ENCODE results near the gene KMT5B. TPM values are rescaled to one million over a fixed set of nuclear protein-coding genes. Genes with fewer than 3 reads are reported as not detected.

Gene KMT5B
- polyA plus RNA-seq, 1 experiment: 17.2 TPM

DNA sequence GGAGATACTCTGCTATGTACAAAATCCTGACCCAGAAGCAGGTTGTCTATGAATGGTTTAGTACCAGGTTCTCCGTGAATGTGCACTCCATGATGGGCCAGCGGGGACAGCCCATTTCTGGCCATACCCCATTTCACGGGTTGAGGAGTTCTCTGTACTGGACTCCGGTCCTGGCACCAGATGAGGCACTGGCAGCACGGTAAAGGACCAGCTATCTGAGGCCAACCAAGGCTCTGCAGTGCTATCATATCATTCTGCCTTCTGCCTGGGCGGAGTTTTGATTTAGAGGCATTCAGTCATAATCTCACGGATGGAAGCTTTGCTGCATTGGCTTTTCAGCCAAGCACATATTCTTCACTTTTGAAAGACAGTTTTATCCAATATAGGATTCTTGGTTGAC, 18.5 kb upstream of the KMT5B start:
- CTCF ChIA-PET: no interaction called here
- Histone ChIP-seq H3K27me3 (ENCODE audit: control insufficient read depth, insufficient read depth, low read length) (peaks cover 2% of the 10 kb centered on the region), H3K27ac (ENCODE audit: low read depth, low read length) (no peak overlapping the region), H3K9me3 (ENCODE audit: control insufficient read depth, insufficient read depth, low read length) (no peaks in the 10 kb centered on the region), H3K4me3 (ENCODE audit: low read depth, low read length) (no peak overlapping the region)
- POLR2A ChIA-PET: no interaction called here
- DNase-seq (ENCODE audit: low read depth, low spot score): no peak
- TF ChIP-seq, protein P1, sequence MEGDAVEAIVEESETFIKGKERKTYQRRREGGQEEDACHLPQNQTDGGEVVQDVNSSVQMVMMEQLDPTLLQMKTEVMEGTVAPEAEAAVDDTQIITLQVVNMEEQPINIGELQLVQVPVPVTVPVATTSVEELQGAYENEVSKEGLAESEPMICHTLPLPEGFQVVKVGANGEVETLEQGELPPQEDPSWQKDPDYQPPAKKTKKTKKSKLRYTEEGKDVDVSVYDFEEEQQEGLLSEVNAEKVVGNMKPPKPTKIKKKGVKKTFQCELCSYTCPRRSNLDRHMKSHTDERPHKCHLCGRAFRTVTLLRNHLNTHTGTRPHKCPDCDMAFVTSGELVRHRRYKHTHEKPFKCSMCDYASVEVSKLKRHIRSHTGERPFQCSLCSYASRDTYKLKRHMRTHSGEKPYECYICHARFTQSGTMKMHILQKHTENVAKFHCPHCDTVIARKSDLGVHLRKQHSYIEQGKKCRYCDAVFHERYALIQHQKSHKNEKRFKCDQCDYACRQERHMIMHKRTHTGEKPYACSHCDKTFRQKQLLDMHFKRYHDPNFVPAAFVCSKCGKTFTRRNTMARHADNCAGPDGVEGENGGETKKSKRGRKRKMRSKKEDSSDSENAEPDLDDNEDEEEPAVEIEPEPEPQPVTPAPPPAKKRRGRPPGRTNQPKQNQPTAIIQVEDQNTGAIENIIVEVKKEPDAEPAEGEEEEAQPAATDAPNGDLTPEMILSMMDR (IDR thresholded peaks at IDR 0.05; ENCODE audit: low read depth, low read length): no peak

DNA sequence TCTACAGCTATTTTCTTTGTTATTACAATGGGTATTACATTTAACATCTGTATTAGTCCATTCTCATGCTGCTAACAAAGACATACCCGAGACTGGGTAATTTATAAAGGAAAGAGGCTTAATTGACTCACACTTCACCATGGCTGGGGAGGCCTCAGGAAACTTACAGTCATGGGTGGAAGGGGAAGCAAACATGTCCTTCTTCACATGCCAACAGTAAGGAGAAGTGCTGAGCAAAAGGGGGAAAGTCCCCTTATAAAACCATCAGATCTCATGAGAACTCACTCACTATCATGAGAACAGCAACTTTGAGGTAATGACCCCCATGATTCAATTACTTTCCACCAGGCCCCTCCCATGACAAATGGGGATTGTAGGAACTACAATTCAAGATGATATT, 16.5 kb upstream of the KMT5B start:
- TF ChIP-seq, protein P1 (IDR thresholded peaks at IDR 0.05; ENCODE audit: low read depth, low read length): no peak
- Histone ChIP-seq H3K4me3 (ENCODE audit: low read depth, low read length) (no peak overlapping the region), H3K27me3 (ENCODE audit: control insufficient read depth, insufficient read depth, low read length) (peaks cover 10% of the 10 kb centered on the region), H3K27ac (ENCODE audit: low read depth, low read length) (no peak overlapping the region), H3K9me3 (ENCODE audit: control insufficient read depth, insufficient read depth, low read length) (peaks cover 5% of the 10 kb centered on the region; the same call in 1 of the 2 replicates)
- ChIA-PET CTCF (interaction anchor here (1.1 kb wide), 1 partner anchor 28 kb away, joined by 3 read pairs; no protein-coding TSS in a partner anchor), POLR2A (no interaction called here)
- DNase-seq (ENCODE audit: low read depth, low spot score): no peak

DNA sequence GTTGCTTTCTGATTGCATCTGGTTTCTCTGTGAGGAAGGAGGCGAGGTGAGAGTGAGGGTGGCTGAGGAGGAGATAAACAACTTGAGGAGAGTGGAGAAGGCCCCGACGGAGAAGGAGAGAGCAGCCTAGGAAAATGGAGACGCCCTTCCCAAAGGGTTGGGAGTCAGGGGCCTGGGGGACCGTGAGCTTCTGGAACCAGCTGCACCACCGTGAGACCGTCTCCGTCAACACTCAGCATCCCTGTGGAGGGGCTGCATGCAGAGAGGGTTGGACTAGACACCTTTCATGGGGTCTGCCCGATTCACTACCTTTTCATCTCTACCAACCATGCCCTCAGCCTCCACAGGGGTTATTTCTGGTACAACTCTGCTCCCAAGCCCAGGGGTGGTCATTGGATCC, 13.3 kb upstream of the KMT5B start:
- DNase-seq (ENCODE audit: low read depth, low spot score): no peak
- CTCF ChIA-PET: interaction anchor here (1.6 kb wide), 1 partner anchor 31 kb away, joined by 3 read pairs; no protein-coding TSS in a partner anchor
- H3K9me3 ChIP-seq (ENCODE audit: control insufficient read depth, insufficient read depth, low read length): peaks cover 5% of the 10 kb centered on the region; the same call in 1 of the 2 replicates
- H3K4me3 ChIP-seq (ENCODE audit: low read depth, low read length): no peak overlapping the region
- H3K27ac ChIP-seq (ENCODE audit: low read depth, low read length): no peak overlapping the region
- POLR2A ChIA-PET: no interaction called here
- TF ChIP-seq, protein P1 (IDR thresholded peaks at IDR 0.05; ENCODE audit: low read depth, low read length): no peak
- H3K27me3 ChIP-seq (ENCODE audit: control insufficient read depth, insufficient read depth, low read length): peaks cover 15% of the 10 kb centered on the region

DNA sequence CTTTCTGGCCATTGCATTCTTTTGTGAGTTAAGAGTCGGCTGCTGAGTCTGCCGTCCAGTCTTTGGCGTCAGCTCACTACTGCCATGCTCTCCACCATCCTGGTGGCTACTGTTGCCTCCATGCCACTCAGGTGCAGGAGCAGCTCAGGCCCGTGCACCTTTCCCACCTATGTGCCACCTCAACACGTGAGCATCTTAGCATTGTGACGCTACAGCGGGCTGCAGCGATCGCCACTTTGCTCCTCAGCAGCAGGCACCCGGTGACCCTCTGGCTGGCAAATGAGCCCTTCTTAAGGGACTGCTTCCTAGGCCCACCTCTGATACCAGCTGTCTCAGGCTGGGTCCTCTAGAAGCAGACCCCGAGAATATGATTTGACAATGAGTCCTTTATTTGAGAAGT, 11.5 kb upstream of the KMT5B start:
- H3K27me3 ChIP-seq (ENCODE audit: control insufficient read depth, insufficient read depth, low read length): peaks cover 21% of the 10 kb centered on the region
- ChIA-PET CTCF (no interaction called here), POLR2A (no interaction called here)
- DNase-seq (ENCODE audit: low read depth, low spot score): no peak
- peaks cover 5% of the 10 kb centered on the region; the same call in 1 of the 2 replicates for H3K9me3 ChIP-seq (ENCODE audit: control insufficient read depth, insufficient read depth, low read length)
- no peak overlapping the region for H3K4me3 ChIP-seq (ENCODE audit: low read depth, low read length)
- no peak overlapping the region for H3K27ac ChIP-seq (ENCODE audit: low read depth, low read length)
- TF ChIP-seq, protein P1 (IDR thresholded peaks at IDR 0.05; ENCODE audit: low read depth, low read length): no peak

DNA sequence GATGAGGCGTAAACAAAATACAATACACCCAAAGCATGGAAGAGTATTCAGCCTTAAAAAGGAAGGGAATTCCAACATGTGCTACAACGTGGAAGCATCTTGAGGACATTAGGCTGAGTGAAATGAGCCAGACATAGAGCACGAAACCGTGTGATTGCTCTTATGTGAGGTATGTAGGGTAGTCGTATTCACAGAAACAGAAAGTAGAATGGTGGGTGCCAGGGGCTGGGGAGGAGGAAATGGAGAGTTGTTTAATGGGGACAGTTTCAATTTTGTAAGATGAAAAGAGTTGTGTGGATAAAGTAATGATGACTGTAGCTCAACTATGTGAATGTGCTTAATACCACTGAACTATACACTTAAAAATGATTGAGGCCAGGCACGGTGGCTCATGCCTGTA, 10.2 kb upstream of the KMT5B start:
- no peak overlapping the region for H3K4me3 ChIP-seq (ENCODE audit: low read depth, low read length)
- H3K9me3 ChIP-seq (ENCODE audit: control insufficient read depth, insufficient read depth, low read length): peaks cover 5% of the 10 kb centered on the region; the same call in 1 of the 2 replicates
- peaks cover 23% of the 10 kb centered on the region for H3K27me3 ChIP-seq (ENCODE audit: control insufficient read depth, insufficient read depth, low read length)
- no peak overlapping the region for H3K27ac ChIP-seq (ENCODE audit: low read depth, low read length)
- no peak for DNase-seq (ENCODE audit: low read depth, low spot score)
- ChIA-PET CTCF (no interaction called here), POLR2A (interaction anchor here (0.7 kb wide), 1 partner anchor 9 kb away, joined by 4 read pairs; no protein-coding TSS in a partner anchor)
- TF ChIP-seq, protein P1 (IDR thresholded peaks at IDR 0.05; ENCODE audit: low read depth, low read length): no peak

All from AG04450 (cell line).